ENCODE results near the gene PTPN1. TPM values are rescaled to one million over a fixed set of nuclear protein-coding genes. Genes with fewer than 3 reads are reported as not detected.

The PTPN1 gene
- total RNA-seq, 1 experiment from 2014 or later, result 63.0 TPM

GRCh38 chr20:50633361-50633760 lies 123.2 kb downstream of the PTPN1 start:
- no peak for DNase-seq (ENCODE audit: unreplicated experiment)
- peaks cover 6% of the 10 kb centered on the region for H3K4me1 Mint-ChIP-seq (ENCODE audit: insufficient read depth, unreplicated experiment)
- no peaks in the 10 kb centered on the region for H3K9me3 Mint-ChIP-seq (ENCODE audit: unreplicated experiment)
- H3K36me3 Mint-ChIP-seq (ENCODE audit: insufficient read depth, unreplicated experiment), result peaks cover 3% of the 10 kb centered on the region
- no peak overlapping the region for H3K27ac Mint-ChIP-seq (ENCODE audit: low read depth, unreplicated experiment)
- ChIA-PET CTCF (interaction anchor here (0.7 to 1.2 kb wide), 4 partner anchors 11 to 116 kb away, joined by 3 to 5 read pairs (median 4); no protein-coding TSS in a partner anchor), POLR2A (interaction anchor here (1.1 kb wide), 1 partner anchor 9 kb away, joined by 3 read pairs; no protein-coding TSS in a partner anchor)
- TF ChIP-seq CTCF (IDR thresholded peaks at IDR 0.05; ENCODE audit: unreplicated experiment), result no peak
- no peaks in the 10 kb centered on the region for H3K27me3 Mint-ChIP-seq (ENCODE audit: insufficient read depth, unreplicated experiment)
- BruUV-seq (replicated peaks), result no TSS peak
- intact Hi-C loops (cut with micrococcal nuclease), result no loop called here
- H3K4me3 Mint-ChIP-seq (ENCODE audit: unreplicated experiment), result no peak overlapping the region

- POLR2A ChIA-PET, result interaction anchor here (1.2 kb wide), 1 partner anchor 9 kb away, joined by 4 read pairs; no protein-coding TSS in a partner anchor
- Mint-ChIP-seq H3K36me3 (ENCODE audit: insufficient read depth, unreplicated experiment) (peaks cover 7% of the 10 kb centered on the region), H3K4me3 (ENCODE audit: unreplicated experiment) (no peak overlapping the region), H3K27me3 (ENCODE audit: insufficient read depth, unreplicated experiment) (no peaks in the 10 kb centered on the region), H3K4me1 (ENCODE audit: insufficient read depth, unreplicated experiment) (peaks cover 6% of the 10 kb centered on the region), H3K27ac (ENCODE audit: low read depth, unreplicated experiment) (no peak overlapping the region), H3K9me3 (ENCODE audit: unreplicated experiment) (no peaks in the 10 kb centered on the region)
- BruUV-seq (replicated peaks), result no TSS peak
- DNase-seq (ENCODE audit: unreplicated experiment), result no peak
- CTCF ChIA-PET, result interaction anchor here (0.7 to 3.3 kb wide), 8 partner anchors 8 to 156 kb away, joined by 3 to 11 read pairs (median 6); no protein-coding TSS in a partner anchor
- no peak for TF ChIP-seq CTCF (IDR thresholded peaks at IDR 0.05; ENCODE audit: unreplicated experiment)
- intact Hi-C loops (cut with micrococcal nuclease), result no loop called here
Observed at GRCh38 chr20:50634191-50634590, 124.0 kb downstream of the PTPN1 start.

Small RNA genes lying within 50 kb of the gene (microRNA-seq; reads per million reads assigned to microRNA genes)
- not detected for gene MIR1302-5
- gene MIR645, result not detected

Other genes with a start within 250 kb of the PTPN1 start
- not detected in 2 replicates for gene RIPOR3, start 181.2 kb downstream of the PTPN1 start, total RNA-seq (2022)
- gene PARD6B, start 221.2 kb downstream of the PTPN1 start, total RNA-seq (2022), result 5.3 and 5.8 TPM in 2 replicates

Data from MCF 10A (cell line).